Measurements from ENCODE around the gene TRMT44.
A peak's percentile ranks its signal among the peaks of the same experiment; 100 is the strongest.
"Not testable (repeated sequence)": the region's sequence is repeated elsewhere in the genome, so short reads cannot be mapped to it uniquely, and the experiment has no call there.

Gene TRMT44

GRCh38 chr4:8417071-8417614, 23.4 kb upstream of the TRMT44 start:
- Mint-ChIP-seq H3K27ac (no peak overlapping the region), H3K4me1 (peaks cover 40% of the 10 kb centered on the region), H3K9me3 (no peaks in the 10 kb centered on the region), H3K27me3 (no peaks in the 10 kb centered on the region), H3K4me3 (no peak overlapping the region)
- ATAC-seq: no peak
- no peak for DNase-seq

- DNase-seq (peak; percentile 25 to 68), ATAC-seq (peak; percentile 99)
- Mint-ChIP-seq H3K9me3 (no peaks in the 10 kb centered on the region), H3K4me3 (peak overlapping the region in 1 of 2 donors; percentile 36), H3K27me3 (no peaks in the 10 kb centered on the region), H3K4me1 (peaks cover 32% of the 10 kb centered on the region), H3K27ac (peak overlapping the region; percentile 74 to 84)
Observed at GRCh38 chr4:8419222-8420041, 21.1 kb upstream of the TRMT44 start.

GRCh38 chr4:8420151-8420550, 20.4 kb upstream of the TRMT44 start:
- H3K4me1 Mint-ChIP-seq: peaks cover 25% of the 10 kb centered on the region
- ATAC-seq, H3K27me3 Mint-ChIP-seq, H3K27ac Mint-ChIP-seq, H3K4me3 Mint-ChIP-seq, DNase-seq, H3K9me3 Mint-ChIP-seq: not testable (repeated sequence)

- Mint-ChIP-seq H3K9me3 (no peaks in the 10 kb centered on the region), H3K4me3 (no peak overlapping the region), H3K27me3 (no peaks in the 10 kb centered on the region), H3K4me1 (peaks cover 41% of the 10 kb centered on the region), H3K27ac (peak overlapping the region in 1 of 2 donors; percentile 23)
- ATAC-seq (no peak), DNase-seq (no peak)
Observed at GRCh38 chr4:8422327-8422726, 18.2 kb upstream of the TRMT44 start.

- Mint-ChIP-seq H3K4me1 (peaks cover 45% of the 10 kb centered on the region), H3K4me3 (no peak overlapping the region), H3K27ac (no peak overlapping the region), H3K27me3 (no peaks in the 10 kb centered on the region), H3K9me3 (no peaks in the 10 kb centered on the region)
- DNase-seq (no peak), ATAC-seq (no peak)
Observed at GRCh38 chr4:8422786-8423185, 17.8 kb upstream of the TRMT44 start.

GRCh38 chr4:8427262-8427661, 13.3 kb upstream of the TRMT44 start:
- H3K4me1 Mint-ChIP-seq: peaks cover 34% of the 10 kb centered on the region
- no peak for DNase-seq
- no peak for ATAC-seq
- peak overlapping the region; percentile 98 to 99 for H3K4me3 Mint-ChIP-seq
- no peaks in the 10 kb centered on the region for H3K9me3 Mint-ChIP-seq
- no peak overlapping the region for H3K27ac Mint-ChIP-seq
- H3K27me3 Mint-ChIP-seq: no peaks in the 10 kb centered on the region

GRCh38 chr4:8427761-8428287, 12.8 kb upstream of the TRMT44 start:
- Mint-ChIP-seq H3K27me3 (no peaks in the 10 kb centered on the region), H3K4me3 (peak overlapping the region; percentile 98 to 99), H3K9me3 (no peaks in the 10 kb centered on the region), H3K27ac (peak overlapping the region; percentile 96 to 99), H3K4me1 (peaks cover 34% of the 10 kb centered on the region)
- ATAC-seq (peak; percentile 46), DNase-seq (no peak)

- H3K9me3 Mint-ChIP-seq: no peaks in the 10 kb centered on the region
- H3K4me3 Mint-ChIP-seq: peak overlapping the region; percentile 98 to 99
- no peaks in the 10 kb centered on the region for H3K27me3 Mint-ChIP-seq
- ATAC-seq (peak; percentile 96), DNase-seq (peak; percentile 93 to 95)
- H3K27ac Mint-ChIP-seq: peak overlapping the region; percentile 96 to 99
- peaks cover 39% of the 10 kb centered on the region for H3K4me1 Mint-ChIP-seq
Observed at GRCh38 chr4:8428288-8429097, 12.1 kb upstream of the TRMT44 start.

- H3K9me3 Mint-ChIP-seq: no peaks in the 10 kb centered on the region
- no peak overlapping the region for H3K27ac Mint-ChIP-seq
- peaks cover 49% of the 10 kb centered on the region for H3K4me1 Mint-ChIP-seq
- no peak overlapping the region for H3K4me3 Mint-ChIP-seq
- no peak for ATAC-seq
- no peaks in the 10 kb centered on the region for H3K27me3 Mint-ChIP-seq
- no peak for DNase-seq
Observed at GRCh38 chr4:8431553-8431952, 9.0 kb upstream of the TRMT44 start.

GRCh38 chr4:8433136-8433535, 7.4 kb upstream of the TRMT44 start:
- DNase-seq (no peak), ATAC-seq (no peak)
- no peak overlapping the region for H3K4me3 Mint-ChIP-seq
- H3K4me1 Mint-ChIP-seq: peaks cover 51% of the 10 kb centered on the region
- no peaks in the 10 kb centered on the region for H3K27me3 Mint-ChIP-seq
- no peak overlapping the region for H3K27ac Mint-ChIP-seq
- no peaks in the 10 kb centered on the region for H3K9me3 Mint-ChIP-seq

- ATAC-seq (no peak), DNase-seq (no peak)
- Mint-ChIP-seq H3K9me3 (no peaks in the 10 kb centered on the region), H3K4me1 (peaks cover 51% of the 10 kb centered on the region), H3K27me3 (no peaks in the 10 kb centered on the region), H3K27ac (peak overlapping the region in 1 of 2 donors; percentile 54), H3K4me3 (peak overlapping the region; percentile 76 to 79)
Observed at GRCh38 chr4:8434251-8435073, 6.1 kb upstream of the TRMT44 start.

- ATAC-seq (peak; percentile 63), DNase-seq (peak; percentile 33 to 47)
- Mint-ChIP-seq H3K27ac (peak overlapping the region; percentile 5 to 68), H3K4me1 (peaks cover 57% of the 10 kb centered on the region), H3K9me3 (no peaks in the 10 kb centered on the region), H3K27me3 (no peaks in the 10 kb centered on the region), H3K4me3 (peak overlapping the region; percentile 76 to 79)
Observed at GRCh38 chr4:8435656-8436121, 4.9 kb upstream of the TRMT44 start.

GRCh38 chr4:8437281-8437680, 3.3 kb upstream of the TRMT44 start:
- Mint-ChIP-seq H3K4me1 (peaks cover 70% of the 10 kb centered on the region), H3K27me3 (no peaks in the 10 kb centered on the region), H3K27ac (peak overlapping the region in 1 of 2 donors; percentile 40), H3K9me3 (no peaks in the 10 kb centered on the region), H3K4me3 (peak overlapping the region; percentile 18 to 21)
- ATAC-seq (no peak), DNase-seq (no peak)

- peak overlapping the region in 1 of 2 donors; percentile 100 for H3K27ac Mint-ChIP-seq
- H3K4me1 Mint-ChIP-seq: peaks cover 80% of the 10 kb centered on the region
- H3K9me3 Mint-ChIP-seq: no peaks in the 10 kb centered on the region
Observed at GRCh38 chr4:8438743-8439142, 1.8 kb upstream of the TRMT44 start.

GRCh38 chr4:8439168-8439567, 1.4 kb upstream of the TRMT44 start:
- DNase-seq (no peak), ATAC-seq (no peak)
- no peaks in the 10 kb centered on the region for H3K27me3 Mint-ChIP-seq
- H3K4me3 Mint-ChIP-seq: peak overlapping the region; percentile 91 to 99
- H3K4me1 Mint-ChIP-seq: peaks cover 83% of the 10 kb centered on the region
- H3K27ac Mint-ChIP-seq: peak overlapping the region in 1 of 2 donors; percentile 100
- no peaks in the 10 kb centered on the region for H3K9me3 Mint-ChIP-seq

More at GRCh38 chr4:8438743-8439142, 1.8 kb upstream of the TRMT44 start:
- Mint-ChIP-seq H3K4me3 (peak overlapping the region; percentile 91 to 99), H3K27me3 (no peaks in the 10 kb centered on the region)
- no peak for DNase-seq
- ATAC-seq: no peak
